Trophoblast cell (in vitro differentiated cells and primary cell): Measurements from ENCODE around the gene TRAF4.
A peak's percentile ranks its signal among the peaks of the same experiment; 100 is the strongest.

Experiments used
- DNase-seq, 2 donors: peaks; one replicate each; pipeline ENCODE4 v3.0.0-alpha.2; 2016
- H2AFZ ChIP-seq: 2 replicates; pipeline ENCODE4 v1.6.1; 2013; ENCODE audit warnings: low read length, moderate library complexity, mild to moderate bottlenecking; ENCODE audit not compliant: insufficient read depth, poor library complexity
- H2AK5ac ChIP-seq: 2 replicates; pipeline ENCODE4 v1.6.1; 2013; ENCODE audit warnings: mild to moderate bottlenecking, low read length
- H2BK120ac ChIP-seq: 2 replicates; pipeline ENCODE4 v1.6.1; 2013; ENCODE audit warnings: low read length, mild to moderate bottlenecking, moderate library complexity; ENCODE audit not compliant: insufficient read depth, poor library complexity
- H2BK12ac ChIP-seq: 2 replicates; pipeline ENCODE4 v1.6.1; 2013; ENCODE audit warnings: mild to moderate bottlenecking, low read length, moderate library complexity
- H2BK5ac ChIP-seq: 2 replicates; pipeline ENCODE4 v1.6.1; 2013; ENCODE audit warnings: low read length, low read depth, moderate library complexity, mild to moderate bottlenecking; ENCODE audit not compliant: poor library complexity
- H3K14ac ChIP-seq: 2 replicates; pipeline ENCODE4 v1.6.1; 2013; ENCODE audit warnings: mild to moderate bottlenecking, low read length
- H3K18ac ChIP-seq: 2 replicates; pipeline ENCODE4 v1.6.1; 2013; ENCODE audit warnings: mild to moderate bottlenecking, low read length
- H3K23ac ChIP-seq: 2 replicates; pipeline ENCODE4 v1.6.1; 2013; ENCODE audit warnings: low read length
- H3K27ac ChIP-seq: 2 replicates; pipeline ENCODE4 v1.5.1; 2013; ENCODE audit warnings: low read depth, mild to moderate bottlenecking, inconsistent platforms, low read length, moderate library complexity
- H3K27me3 ChIP-seq: 2 replicates; pipeline ENCODE4 v1.6.1; 2013; ENCODE audit warnings: inconsistent platforms, mild to moderate bottlenecking, low read length, moderate library complexity; ENCODE audit not compliant: insufficient read depth
- H3K36me3 ChIP-seq, 2 experiments: 1 replicate in 1 of 2; 2 replicates in 1 of 2; pipeline ENCODE4 v1.6.1; 2013; ENCODE audit warnings: low read length in 2 of 2, mild to moderate bottlenecking in 2 of 2, moderate library complexity in 1 of 2; ENCODE audit not compliant: insufficient read depth in 2 of 2, control insufficient read depth in 1 of 2
- H3K4ac ChIP-seq: 2 replicates; pipeline ENCODE4 v1.6.1; 2013; ENCODE audit warnings: low read depth, mild to moderate bottlenecking, low read length, moderate library complexity
- H3K4me1 ChIP-seq, 2 experiments: 1 replicate in 1 of 2; 2 replicates in 1 of 2; pipeline ENCODE4 v1.6.1; 2013; ENCODE audit warnings: low read length in 2 of 2, mild to moderate bottlenecking in 2 of 2, moderate library complexity in 1 of 2; ENCODE audit not compliant: insufficient read depth in 2 of 2, control insufficient read depth in 1 of 2
- H3K4me2 ChIP-seq: 2 replicates; pipeline ENCODE4 v1.6.1; 2013; ENCODE audit warnings: inconsistent platforms, mild to moderate bottlenecking, low read length, moderate library complexity
- H3K4me3 ChIP-seq: 2 replicates; pipeline ENCODE4 v1.5.1; 2013; ENCODE audit warnings: mild to moderate bottlenecking, low read depth, low read length, inconsistent platforms
- H3K79me1 ChIP-seq: one replicate; pipeline ENCODE4 v1.6.1; 2013; ENCODE audit warnings: low read length
- H3K79me2 ChIP-seq: 2 replicates; pipeline ENCODE4 v1.6.1; 2013; ENCODE audit warnings: low read length, mild to moderate bottlenecking; ENCODE audit not compliant: control insufficient read depth, insufficient read depth, poor library complexity
- H3K9ac ChIP-seq: 2 replicates; pipeline ENCODE4 v1.6.1; 2013; ENCODE audit warnings: mild to moderate bottlenecking, low read length
- H3K9me3 ChIP-seq: 2 replicates; pipeline ENCODE4 v1.6.1; 2013; ENCODE audit warnings: low read depth, mild to moderate bottlenecking, control low read depth, inconsistent platforms, low read length; ENCODE audit not compliant: insufficient read depth
- H4K12ac ChIP-seq: 2 replicates; pipeline ENCODE4 v1.6.1; 2013; ENCODE audit warnings: low read depth, mild to moderate bottlenecking, low read length, moderate library complexity
- H4K8ac ChIP-seq: 2 replicates; pipeline ENCODE4 v1.6.1; 2013; ENCODE audit warnings: low read depth, mild to moderate bottlenecking, low read length, moderate library complexity
- H4K91ac ChIP-seq: one replicate; pipeline ENCODE4 v1.6.1; 2013; ENCODE audit warnings: low read depth, mild to moderate bottlenecking, low read length, moderate library complexity
- WGBS: extraction: QIAGEN DNeasy Blood & Tissue Kit; methylation state at CpG from one replicate; pipeline ENCODE4 v1.1.7; 2013; ENCODE audit warnings: missing lambda C conversion rate; ENCODE audit not compliant: insufficient read length, insufficient coverage; ENCODE audit errors: extremely low coverage; 5-methylcytosine and 5-hydroxymethylcytosine counted together

The TRAF4 gene

DNA sequence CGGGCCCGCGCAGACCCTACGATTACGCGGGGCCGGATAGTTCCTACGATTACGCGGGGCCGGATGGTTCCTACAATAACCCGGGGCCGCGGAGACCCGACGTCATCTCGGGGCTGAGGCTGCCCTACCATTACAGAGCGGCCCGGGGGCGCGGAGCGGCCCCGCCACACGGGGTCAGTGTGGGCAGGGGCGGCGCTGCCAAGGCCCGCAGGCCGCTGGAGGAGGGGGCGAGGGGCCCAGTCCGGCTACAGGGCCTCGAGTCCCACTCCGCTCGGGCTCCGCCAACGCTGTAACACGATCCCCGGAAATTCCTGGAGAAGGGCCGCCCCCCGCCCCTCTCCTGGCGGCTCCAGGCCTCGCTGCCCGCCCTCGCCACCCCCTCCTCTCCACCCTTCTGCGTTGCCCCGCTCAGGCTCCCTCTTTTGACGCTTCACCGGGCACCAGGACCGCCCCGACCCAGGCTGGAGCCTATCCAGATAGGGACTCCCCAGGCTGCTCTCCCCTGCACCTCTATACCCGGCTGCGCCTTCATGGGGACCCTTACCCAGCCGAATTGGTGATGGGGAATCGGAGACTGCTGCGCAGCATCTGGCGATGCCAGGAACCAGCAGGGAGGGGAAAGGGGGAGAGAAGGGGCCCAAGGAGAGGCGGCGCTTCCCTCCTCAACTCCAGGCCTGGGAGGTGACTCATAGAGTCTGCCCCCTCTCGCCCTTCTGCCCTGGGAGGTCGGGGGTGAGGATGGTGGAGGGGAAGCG is 26.1 kb upstream of the TRAF4 start, which contains the start of gene RAB34:
Gene RAB34 (minus strand): TSS at position 291 of the 755 bp plus-strand sequence. CDS start 602 bp downstream, outside the sequence.
- H2AFZ ChIP-seq = peak within 1 kb of the TSS; percentile 66
- peak within 1 kb of the TSS; percentile 87 for H3K4me3 ChIP-seq
- peaks cover 42 to 43% of the 10 kb centered on the region in 2 experiments for H3K36me3 ChIP-seq
- peak within 1 kb of the TSS; percentile 95 for H2BK120ac ChIP-seq
- H3K27me3 ChIP-seq = no peaks in the 10 kb centered on the region
- H3K79me1 ChIP-seq = peaks cover 29% of the 10 kb centered on the region
- H3K23ac ChIP-seq = no peak within 1 kb of the TSS
- peak within 1 kb of the TSS; percentile 97 for H3K18ac ChIP-seq
- peak within 1 kb of the TSS; percentile 97 for H3K27ac ChIP-seq
- DNase-seq = peak; percentile 21 to 24
- peak within 1 kb of the TSS; percentile 44 for H2BK12ac ChIP-seq
- H3K79me2 ChIP-seq = peaks cover 29% of the 10 kb centered on the region
- peaks cover 5% of the 10 kb centered on the region for H3K9me3 ChIP-seq
- peak within 1 kb of the TSS; percentile 94 for H4K91ac ChIP-seq
- H2AK5ac ChIP-seq = peak within 1 kb of the TSS; percentile 60
- H2BK5ac ChIP-seq = peak within 1 kb of the TSS; percentile 97
- H4K12ac ChIP-seq = peak within 1 kb of the TSS; percentile 89
- WGBS = no CpG with 5 or more reads among the region's 60 CpGs
- peak within 1 kb of the TSS; percentile 90 for H3K4me2 ChIP-seq
- peak within 1 kb of the TSS; percentile 81 for H3K4ac ChIP-seq
- H4K8ac ChIP-seq = peak within 1 kb of the TSS; percentile 95
- peak within 1 kb of the TSS; percentile 93 for H3K9ac ChIP-seq
- H3K14ac ChIP-seq = peak within 1 kb of the TSS; percentile 95
- peaks cover 14 to 22% of the 10 kb centered on the region in 2 experiments for H3K4me1 ChIP-seq

DNA sequence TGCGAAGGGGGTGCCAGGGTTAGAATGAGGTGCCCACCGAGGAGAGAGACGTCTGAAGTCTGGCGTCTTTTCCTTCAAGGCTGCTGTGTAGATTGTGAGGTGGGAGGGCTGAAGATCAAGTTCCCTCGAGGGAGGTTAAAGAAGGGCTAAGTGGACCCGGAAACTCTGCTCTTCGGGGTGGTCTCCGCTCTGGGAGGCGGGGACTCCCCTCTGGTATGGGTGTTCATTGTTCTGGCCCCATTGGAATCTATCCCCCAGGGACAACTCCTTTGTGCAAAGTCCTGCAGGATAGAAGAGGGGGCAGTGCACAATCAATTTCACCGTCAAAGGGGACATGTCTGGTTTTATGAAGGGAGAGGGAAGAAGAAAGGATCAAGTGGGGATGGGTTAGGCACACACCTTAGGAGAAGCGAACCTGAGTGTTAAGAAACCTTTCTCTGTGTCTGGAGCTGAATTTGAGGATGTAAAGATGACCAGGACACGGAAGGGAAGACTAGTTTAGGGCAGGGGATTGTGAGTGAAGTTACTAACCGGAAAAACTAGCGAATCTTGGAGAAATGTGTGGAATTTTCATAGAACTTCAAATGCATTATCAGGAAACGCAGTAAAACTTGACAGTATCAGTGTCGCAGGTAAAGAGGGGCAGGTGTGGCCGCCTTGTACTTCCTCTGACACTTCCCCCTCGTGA is 25.3 kb upstream of the TRAF4 start:
- H4K12ac ChIP-seq = peak overlapping the region; percentile 75
- H3K79me2 ChIP-seq = peaks cover 29% of the 10 kb centered on the region
- peak overlapping the region; percentile 63 for H3K4me3 ChIP-seq
- peaks cover 5% of the 10 kb centered on the region for H3K9me3 ChIP-seq
- H2BK5ac ChIP-seq = peak overlapping the region; percentile 97
- H3K27me3 ChIP-seq = no peaks in the 10 kb centered on the region
- H3K36me3 ChIP-seq = peaks cover 45 to 46% of the 10 kb centered on the region in 2 experiments
- peak overlapping the region; percentile 66 for H2AFZ ChIP-seq
- H3K14ac ChIP-seq = peak overlapping the region; percentile 95
- peaks cover 29% of the 10 kb centered on the region for H3K79me1 ChIP-seq
- H3K4ac ChIP-seq = peak overlapping the region; percentile 81
- H3K9ac ChIP-seq = no peak overlapping the region
- WGBS = no CpG with 5 or more reads among the region's 18 CpGs
- peak overlapping the region; percentile 95 for H2BK120ac ChIP-seq
- peak overlapping the region; percentile 44 for H2BK12ac ChIP-seq
- peak overlapping the region; percentile 97 for H3K27ac ChIP-seq
- H4K91ac ChIP-seq = peak overlapping the region; percentile 94
- peak in 1 of 2 donors; percentile 67 for DNase-seq
- peak overlapping the region; percentile 90 for H3K4me2 ChIP-seq
- H3K18ac ChIP-seq = peak overlapping the region; percentile 97
- H4K8ac ChIP-seq = peak overlapping the region; percentile 95
- peak overlapping the region; percentile 51 for H2AK5ac ChIP-seq
- H3K23ac ChIP-seq = no peak overlapping the region
- H3K4me1 ChIP-seq = peaks cover 12 to 22% of the 10 kb centered on the region in 2 experiments

DNA sequence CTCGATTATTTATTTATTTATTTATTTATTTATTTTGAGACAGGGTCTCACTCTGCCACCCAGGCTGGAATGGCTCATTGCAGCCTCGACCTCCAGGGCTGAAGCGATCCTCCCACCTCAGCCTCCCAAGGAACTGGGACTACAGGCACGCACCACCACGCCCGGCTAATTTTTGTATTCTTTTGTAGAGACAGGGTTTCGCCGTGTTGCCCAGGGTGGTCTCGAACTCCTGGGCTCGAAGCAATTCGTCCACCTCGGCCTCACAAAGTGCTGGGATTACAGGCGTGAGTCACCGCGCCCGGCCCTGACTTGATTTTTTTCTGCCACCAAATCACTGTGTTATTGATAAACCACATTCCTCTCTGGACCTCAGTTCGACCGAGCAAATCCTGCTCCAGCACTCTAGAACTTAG is 24.8 kb upstream of the TRAF4 start:
- DNase-seq = no peak
- H2BK5ac ChIP-seq = peak overlapping the region; percentile 66
- H3K4me2 ChIP-seq = peak overlapping the region; percentile 90
- H2AFZ ChIP-seq = peak overlapping the region; percentile 23
- H2BK12ac ChIP-seq = peak overlapping the region; percentile 42
- H3K9ac ChIP-seq = peak overlapping the region; percentile 38
- peak overlapping the region; percentile 11 for H4K12ac ChIP-seq
- H3K23ac ChIP-seq = no peak overlapping the region
- H3K4ac ChIP-seq = peak overlapping the region; percentile 41
- H3K4me1 ChIP-seq = peaks cover 12 to 22% of the 10 kb centered on the region in 2 experiments
- H3K79me2 ChIP-seq = peaks cover 29% of the 10 kb centered on the region
- peak overlapping the region; percentile 58 for H3K18ac ChIP-seq
- WGBS = no CpG with 5 or more reads among the region's 18 CpGs
- H4K91ac ChIP-seq = peak overlapping the region; percentile 94
- H3K9me3 ChIP-seq = peaks cover 5% of the 10 kb centered on the region
- H3K27me3 ChIP-seq = no peaks in the 10 kb centered on the region
- H3K4me3 ChIP-seq = peak overlapping the region; percentile 42
- peak overlapping the region; percentile 77 for H4K8ac ChIP-seq
- peak overlapping the region; percentile 61 for H2BK120ac ChIP-seq
- peaks cover 40 to 45% of the 10 kb centered on the region in 2 experiments for H3K36me3 ChIP-seq
- H2AK5ac ChIP-seq = peak overlapping the region; percentile 51
- H3K79me1 ChIP-seq = peaks cover 29% of the 10 kb centered on the region
- H3K27ac ChIP-seq = peak overlapping the region; percentile 97
- peak overlapping the region; percentile 77 for H3K14ac ChIP-seq

- no CpG with 5 or more reads among the region's 30 CpGs for WGBS
- H3K18ac ChIP-seq = peak overlapping the region; percentile 98
- H3K4me3 ChIP-seq = peak overlapping the region; percentile 98
- H3K9me3 ChIP-seq = no peaks in the 10 kb centered on the region
- H3K23ac ChIP-seq = no peak overlapping the region
- peaks cover 33 to 40% of the 10 kb centered on the region in 2 experiments for H3K36me3 ChIP-seq
- peak overlapping the region; percentile 96 for H4K91ac ChIP-seq
- H3K4me2 ChIP-seq = peak overlapping the region; percentile 90
- peak overlapping the region; percentile 100 for H3K4ac ChIP-seq
- no peak for DNase-seq
- no peak overlapping the region for H2BK12ac ChIP-seq
- H2BK5ac ChIP-seq = peak overlapping the region; percentile 96
- H3K79me2 ChIP-seq = peaks cover 29% of the 10 kb centered on the region
- H2AFZ ChIP-seq = peak overlapping the region; percentile 91
- peak overlapping the region; percentile 85 for H3K27ac ChIP-seq
- peak overlapping the region; percentile 95 for H4K12ac ChIP-seq
- peak overlapping the region; percentile 99 for H3K14ac ChIP-seq
- H2BK120ac ChIP-seq = peak overlapping the region; percentile 97
- H3K27me3 ChIP-seq = no peaks in the 10 kb centered on the region
- H4K8ac ChIP-seq = peak overlapping the region; percentile 96
- peak overlapping the region; percentile 100 for H3K9ac ChIP-seq
- peaks cover 22 to 32% of the 10 kb centered on the region in 2 experiments for H3K4me1 ChIP-seq
- H2AK5ac ChIP-seq = peak overlapping the region; percentile 100
- peaks cover 32% of the 10 kb centered on the region for H3K79me1 ChIP-seq
Observed at GRCh38 chr17:28720247-28720996, 23.4 kb upstream of the TRAF4 start.
